Measurements from ENCODE around the gene NAV2. TPM values are rescaled to one million over a fixed set of nuclear protein-coding genes. Genes with fewer than 3 reads are reported as not detected.
A peak's percentile ranks its signal among the peaks of the same experiment; 100 is the strongest.

NAV2 gene
- total RNA-seq, 1 donor from 2014 or later: 44.8 TPM

DNA sequence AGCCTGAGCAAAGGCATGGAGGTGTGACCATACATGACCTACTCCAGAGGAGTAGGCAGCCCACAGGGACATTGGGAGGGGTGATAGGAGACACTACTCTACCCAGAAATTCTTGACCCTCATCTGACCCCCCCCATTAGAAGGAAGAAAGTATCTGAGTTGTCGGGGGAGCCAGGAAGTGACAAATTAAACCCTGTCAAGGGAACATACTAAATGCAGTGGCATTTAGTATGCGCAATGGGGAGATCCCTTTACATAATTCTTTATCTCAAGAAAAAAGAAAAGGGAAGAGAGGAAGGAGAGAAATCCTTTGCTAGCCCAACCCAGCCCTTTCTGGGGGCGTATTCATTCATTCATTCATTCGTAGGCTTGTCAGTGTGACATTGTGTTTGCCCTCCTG, 58.8 kb downstream of the NAV2 start:
- no peak overlapping the region for H3K27ac ChIP-seq
- H3K27me3 ChIP-seq: no peaks in the 10 kb centered on the region
- TF ChIP-seq, protein P1, sequence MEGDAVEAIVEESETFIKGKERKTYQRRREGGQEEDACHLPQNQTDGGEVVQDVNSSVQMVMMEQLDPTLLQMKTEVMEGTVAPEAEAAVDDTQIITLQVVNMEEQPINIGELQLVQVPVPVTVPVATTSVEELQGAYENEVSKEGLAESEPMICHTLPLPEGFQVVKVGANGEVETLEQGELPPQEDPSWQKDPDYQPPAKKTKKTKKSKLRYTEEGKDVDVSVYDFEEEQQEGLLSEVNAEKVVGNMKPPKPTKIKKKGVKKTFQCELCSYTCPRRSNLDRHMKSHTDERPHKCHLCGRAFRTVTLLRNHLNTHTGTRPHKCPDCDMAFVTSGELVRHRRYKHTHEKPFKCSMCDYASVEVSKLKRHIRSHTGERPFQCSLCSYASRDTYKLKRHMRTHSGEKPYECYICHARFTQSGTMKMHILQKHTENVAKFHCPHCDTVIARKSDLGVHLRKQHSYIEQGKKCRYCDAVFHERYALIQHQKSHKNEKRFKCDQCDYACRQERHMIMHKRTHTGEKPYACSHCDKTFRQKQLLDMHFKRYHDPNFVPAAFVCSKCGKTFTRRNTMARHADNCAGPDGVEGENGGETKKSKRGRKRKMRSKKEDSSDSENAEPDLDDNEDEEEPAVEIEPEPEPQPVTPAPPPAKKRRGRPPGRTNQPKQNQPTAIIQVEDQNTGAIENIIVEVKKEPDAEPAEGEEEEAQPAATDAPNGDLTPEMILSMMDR (IDR thresholded peaks at IDR 0.05): no peak
- no peak for ATAC-seq
- H3K36me3 ChIP-seq: no peaks in the 10 kb centered on the region
- no peak for DNase-seq
- peaks cover 18% of the 10 kb centered on the region for H3K4me1 ChIP-seq
- H3K9me3 ChIP-seq: no peaks in the 10 kb centered on the region
- intact Hi-C loops (cut with DNase I): no loop called here
- H3K4me3 ChIP-seq: no peak overlapping the region

DNA sequence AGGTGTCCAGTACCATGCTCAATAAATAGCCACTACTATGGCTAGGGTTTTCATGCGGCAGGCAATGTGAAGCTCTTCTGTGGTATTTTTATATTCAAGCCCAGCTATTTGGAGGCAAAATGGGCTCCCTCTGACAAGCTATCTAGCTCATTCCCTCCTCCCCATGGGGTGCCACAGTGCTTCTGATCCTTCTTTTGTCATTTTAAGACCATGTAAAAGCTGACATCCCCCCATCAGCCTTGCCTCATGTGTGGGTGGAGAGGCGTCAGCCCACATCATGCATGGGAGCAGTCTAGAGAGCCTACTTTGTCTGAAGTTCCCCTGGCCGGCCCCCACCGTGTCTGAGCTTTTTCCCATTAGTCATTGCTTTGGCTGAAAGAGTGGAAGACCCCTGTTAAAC, 59.8 kb downstream of the NAV2 start:
- no peaks in the 10 kb centered on the region for H3K27me3 ChIP-seq
- DNase-seq (no peak), ATAC-seq (no peak)
- TF ChIP-seq, protein P1 (IDR thresholded peaks at IDR 0.05): no peak
- no peaks in the 10 kb centered on the region for H3K9me3 ChIP-seq
- H3K27ac ChIP-seq: no peak overlapping the region
- no peaks in the 10 kb centered on the region for H3K36me3 ChIP-seq
- peaks cover 18% of the 10 kb centered on the region for H3K4me1 ChIP-seq
- intact Hi-C loops (cut with DNase I): no loop called here
- no peak overlapping the region for H3K4me3 ChIP-seq

DNA sequence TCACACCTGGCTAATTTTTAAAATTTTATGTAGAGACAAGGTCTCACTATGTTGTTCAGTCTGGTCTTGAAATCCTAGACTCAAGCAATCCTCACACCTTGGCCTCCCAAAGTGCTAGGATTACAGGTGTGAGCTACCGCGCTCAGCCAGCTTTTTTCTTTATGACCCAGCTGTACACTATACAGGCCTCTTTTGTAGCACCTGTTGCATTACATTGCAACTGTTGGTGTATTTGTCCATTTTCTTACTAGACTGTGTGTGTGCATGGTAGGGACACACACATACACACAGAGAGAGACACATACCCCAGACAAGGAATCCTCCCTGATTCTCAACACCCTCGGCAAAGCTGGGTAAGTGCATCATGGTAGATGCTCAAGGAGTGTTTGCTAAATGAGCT, 61.7 kb downstream of the NAV2 start:
- H3K27me3 ChIP-seq: no peaks in the 10 kb centered on the region
- H3K4me1 ChIP-seq: peaks cover 9% of the 10 kb centered on the region
- no peak overlapping the region for H3K4me3 ChIP-seq
- H3K9me3 ChIP-seq: no peaks in the 10 kb centered on the region
- H3K27ac ChIP-seq: no peak overlapping the region
- ATAC-seq: no peak
- no peak for DNase-seq
- H3K36me3 ChIP-seq: no peaks in the 10 kb centered on the region
- intact Hi-C loops (cut with DNase I): no loop called here
- TF ChIP-seq, protein P1 (IDR thresholded peaks at IDR 0.05): no peak

DNA sequence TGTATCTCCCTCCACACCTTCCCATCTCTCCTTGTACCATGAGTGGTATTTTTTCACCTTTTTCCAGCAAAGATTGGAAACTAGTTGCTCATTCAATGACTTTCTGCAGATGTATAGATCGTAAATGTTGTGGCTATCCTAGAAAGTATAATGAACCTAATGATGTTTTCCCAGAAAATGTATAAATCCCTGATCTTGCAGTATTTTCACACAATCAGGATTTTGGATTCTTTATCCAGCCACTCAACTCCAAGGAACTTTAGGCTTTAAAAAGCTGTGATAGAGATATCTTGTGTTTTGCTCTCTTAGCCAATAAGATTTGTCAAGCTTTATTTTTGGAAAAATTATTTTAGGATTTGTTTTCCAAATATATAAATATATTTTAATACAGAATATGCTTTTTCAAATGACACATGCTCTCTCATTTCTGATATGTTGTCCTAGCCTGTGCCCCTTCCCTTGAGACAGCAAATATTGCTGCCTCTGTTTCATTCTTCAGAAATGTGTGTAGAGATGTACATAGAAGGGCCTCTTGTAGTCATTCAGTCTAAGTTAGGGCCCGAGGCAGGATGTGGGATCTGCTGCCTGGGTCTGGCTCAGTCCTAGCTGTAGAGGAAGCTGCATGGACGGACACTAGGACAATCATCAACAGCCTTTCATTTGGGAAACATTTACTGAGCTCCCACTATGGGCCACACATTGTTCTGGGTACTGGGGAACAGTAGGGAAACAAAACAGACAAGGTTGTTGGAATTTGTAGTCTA, 62.4 kb downstream of the NAV2 start:
- DNase-seq (no peak), ATAC-seq (no peak)
- Histone ChIP-seq H3K27ac (no peak overlapping the region), H3K4me1 (peaks cover 4% of the 10 kb centered on the region), H3K27me3 (no peaks in the 10 kb centered on the region), H3K9me3 (no peaks in the 10 kb centered on the region), H3K36me3 (no peaks in the 10 kb centered on the region), H3K4me3 (no peak overlapping the region)
- intact Hi-C loops (cut with DNase I): no loop called here
- TF ChIP-seq, protein P1 (IDR thresholded peaks at IDR 0.05): no peak

DNA sequence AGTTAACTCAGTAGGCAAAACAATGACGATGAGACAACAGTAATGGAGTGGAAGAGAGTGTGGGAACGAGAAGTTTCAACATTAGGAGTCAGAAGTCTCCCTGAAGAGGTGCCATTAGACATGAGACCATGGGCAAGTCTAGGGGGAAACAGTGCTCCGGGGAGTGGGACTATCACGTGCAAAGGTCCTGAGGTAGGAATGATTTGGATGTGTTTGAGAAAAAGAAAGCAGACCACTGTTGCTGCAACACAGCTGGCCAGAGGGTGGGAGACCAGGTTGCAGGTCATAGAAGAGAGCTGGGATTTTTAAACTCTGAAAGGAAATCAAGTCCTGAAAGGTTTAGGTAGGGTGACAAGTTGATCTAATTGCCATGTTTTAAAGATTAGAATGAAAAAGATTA, 63.0 kb downstream of the NAV2 start:
- Histone ChIP-seq H3K9me3 (no peaks in the 10 kb centered on the region), H3K36me3 (no peaks in the 10 kb centered on the region), H3K4me3 (no peak overlapping the region), H3K27me3 (no peaks in the 10 kb centered on the region), H3K4me1 (peaks cover 4% of the 10 kb centered on the region), H3K27ac (no peak overlapping the region)
- intact Hi-C loops (cut with DNase I): no loop called here
- TF ChIP-seq, protein P1 (IDR thresholded peaks at IDR 0.05): no peak
- ATAC-seq: no peak
- no peak for DNase-seq

DNA sequence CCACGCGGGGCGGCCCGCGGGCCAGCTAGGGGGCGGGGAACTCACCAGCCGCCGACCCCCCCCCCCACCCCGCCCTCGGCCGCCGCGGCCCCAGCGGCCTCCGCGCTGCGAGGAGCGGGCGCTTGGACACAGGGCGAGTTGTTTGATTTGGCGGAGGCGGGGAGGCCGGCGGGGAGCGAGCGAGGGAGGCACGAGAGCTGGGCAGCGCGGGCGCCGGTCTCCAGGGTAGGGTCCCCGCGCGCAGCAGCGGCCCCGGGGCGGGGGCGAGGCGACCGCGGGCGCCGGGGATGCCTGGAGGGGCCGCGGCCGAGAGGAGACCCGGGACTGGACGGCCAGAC, 64.4 kb downstream of the NAV2 start:
- peak overlapping the region; percentile 48 for H3K4me3 ChIP-seq
- TF ChIP-seq, protein P1 (IDR thresholded peaks at IDR 0.05): no peak
- peak; percentile 79 for DNase-seq
- peak overlapping the region; percentile 42 for H3K27ac ChIP-seq
- H3K36me3 ChIP-seq: no peaks in the 10 kb centered on the region
- H3K4me1 ChIP-seq: peaks cover 4% of the 10 kb centered on the region
- no peaks in the 10 kb centered on the region for H3K9me3 ChIP-seq
- intact Hi-C loops (cut with DNase I): no loop called here
- no peaks in the 10 kb centered on the region for H3K27me3 ChIP-seq
- ATAC-seq: peak; percentile 81

All from upper lobe of right lung (tissue), 1 donor.